GM23338 (cell line): ENCODE data around the gene ROBO1. TPM values are rescaled to one million over a fixed set of nuclear protein-coding genes. Genes with fewer than 3 reads are reported as not detected.

ENCODE experiments used
- ATAC-seq: fragments of 200-7000 bp; cut with Tn5 transposase; 3 replicates; pipeline ENCODE4 v1.9.1; 2020
- DNase-seq: peaks from one replicate; pipeline ENCODE4 v3.0.0-alpha.2; 2015; ENCODE audit warnings: low spot score
- H2AFZ ChIP-seq: fragments of 200-600 bp; sonication (generic); 2 replicates; pipeline ENCODE4 v1.8.0; 2016; ENCODE audit warnings: antibody characterized with exemption, mild to moderate bottlenecking, moderate library complexity
- H3F3A ChIP-seq: fragments of 200-600 bp; sonication (generic); replicated peaks from 2 replicates; pipeline ENCODE4 v1.8.0; 2017; ENCODE audit warnings: antibody characterized with exemption, mixed run types, low read depth
- H3K27ac ChIP-seq: fragments of 200-600 bp; sonication (generic); 2 replicates; pipeline ENCODE4 v1.6.1; 2016; ENCODE audit warnings: low read depth
- H3K27me3 ChIP-seq: fragments of 200-600 bp; sonication (generic); 2 replicates; pipeline ENCODE4 v1.8.0; 2016; ENCODE audit warnings: mild to moderate bottlenecking, mixed run types, moderate library complexity; ENCODE audit not compliant: insufficient read depth
- H3K36me3 ChIP-seq: fragments of 200-600 bp; sonication (generic); 2 replicates; pipeline ENCODE4 v1.8.0; 2016; ENCODE audit warnings: mild to moderate bottlenecking; ENCODE audit not compliant: insufficient read depth
- H3K4me1 ChIP-seq: fragments of 200-600 bp; sonication (generic); 2 replicates; pipeline ENCODE4 v1.8.0; 2016; ENCODE audit warnings: mild to moderate bottlenecking, moderate library complexity; ENCODE audit not compliant: insufficient read depth
- H3K4me2 ChIP-seq: fragments of 200-600 bp; sonication (generic); 2 replicates; pipeline ENCODE4 v1.7.1; 2017; ENCODE audit warnings: mixed run types
- H3K4me3 ChIP-seq: fragments of 200-600 bp; sonication (generic); 2 replicates; pipeline ENCODE4 v1.6.1; 2016; ENCODE audit warnings: mixed run types
- H3K79me2 ChIP-seq: fragments of 200-600 bp; sonication (generic); replicated peaks from 2 replicates; pipeline ENCODE4 v1.8.0; 2017; ENCODE audit warnings: mild to moderate bottlenecking; ENCODE audit not compliant: insufficient read depth
- H3K9me2 ChIP-seq: fragments of 200-600 bp; sonication (generic); 2 replicates; pipeline ENCODE4 v1.8.0; 2017; ENCODE audit not compliant: insufficient read depth
- H4K20me1 ChIP-seq: fragments of 200-600 bp; sonication (generic); replicated peaks from 2 replicates; pipeline ENCODE4 v1.8.0; 2017; ENCODE audit warnings: mild to moderate bottlenecking; ENCODE audit not compliant: insufficient read depth
- H3K27ac Mint-ChIP-seq: 2 replicates; pipeline ENCODE4 v1.8.0; 2020; ENCODE audit warnings: inconsistent platforms, mild to moderate bottlenecking, moderate library complexity, mixed read lengths
- H3K27me3 Mint-ChIP-seq: 3 replicates; pipeline ENCODE4 v1.8.0; 2022; ENCODE audit warnings: low read depth, mild to moderate bottlenecking, moderate library complexity, mixed read lengths, inconsistent platforms; ENCODE audit not compliant: insufficient read depth, poor library complexity
- H3K36me3 Mint-ChIP-seq: 3 replicates; pipeline ENCODE4 v1.8.0; 2021; ENCODE audit warnings: low read depth, mild to moderate bottlenecking, inconsistent platforms, moderate library complexity, mixed read lengths
- H3K4me1 Mint-ChIP-seq: 3 replicates; pipeline ENCODE4 v1.8.0; 2020; ENCODE audit warnings: mild to moderate bottlenecking, inconsistent platforms, mixed read lengths
- H3K4me3 Mint-ChIP-seq: 3 replicates; pipeline ENCODE4 v1.8.0; 2021; ENCODE audit warnings: moderate library complexity, mild to moderate bottlenecking, inconsistent platforms, mixed read lengths
- H3K9me3 Mint-ChIP-seq: 3 replicates; pipeline ENCODE4 v1.8.0; 2020; ENCODE audit warnings: moderate library complexity, mild to moderate bottlenecking, inconsistent platforms, mixed read lengths
- CREB1 ChIP-seq: fragments of 250-450 bp; sonication (Bioruptor Pico); IDR thresholded peaks from 2 replicates; pipeline ENCODE4 v1.5.0; 2020; ENCODE audit warnings: low read depth, mild to moderate bottlenecking, moderate library complexity
- EZH2 ChIP-seq: fragments of 200-600 bp; sonication (generic); IDR thresholded peaks from one replicate; pipeline ENCODE4 v1.8.0; 2017; ENCODE audit warnings: antibody characterized with exemption, mild to moderate bottlenecking, low read depth; ENCODE audit not compliant: unreplicated experiment
- POLR2AphosphoS5 ChIP-seq: IDR thresholded peaks from 2 replicates; pipeline ENCODE4 v1.6.1; 2016; ENCODE audit warnings: antibody characterized with exemption, low read depth
- ZNF114 ChIP-seq: fragments of 250-450 bp; sonication (Bioruptor Pico); IDR thresholded peaks from 2 replicates; pipeline ENCODE4 v1.5.0; 2020; ENCODE audit warnings: mild to moderate bottlenecking, moderate library complexity
- polyA plus RNA-seq: library from polyadenylated mRNA; unstranded; fragments of >200 nt; fragmentation: Nextera tagmentation; extraction: Ambion mirVana; gene quantifications from 2 replicates; pipeline ENCODE4 v1.2.1, GENCODE V29; 2016
- total RNA-seq: library from RNA; depleted of rRNA; stranded (reverse); fragments of >200 nt; shearing (Covaris generic); gene quantifications from 2 replicates; pipeline ENCODE4 v1.2.3, GENCODE V29; 2014
- TF ChIP-seq, protein P1 (sequence below): fragments of 250-450 bp; sonication (Bioruptor Pico); IDR thresholded peaks from 2 replicates; pipeline ENCODE4 v1.5.0; 2020; ENCODE audit warnings: mild to moderate bottlenecking, moderate library complexity
- TF ChIP-seq, protein P2 (sequence below), 2 experiments: fragments of 200-600 bp in 1 of 2; sonication (generic) in 1 of 2; conservative IDR thresholded peaks; 2 replicates each; pipeline versions ENCODE4 v1.5.1 to v1.6.1; 2016 to 2017; ENCODE audit warnings: antibody characterized with exemption in 2 of 2, low read depth in 2 of 2, mild to moderate bottlenecking in 2 of 2, moderate library complexity in 1 of 2

ROBO1 gene
- total and polyA plus RNA-seq, 2 experiments from 2014 or later: 19.2 to 78.3 TPM

DNA sequence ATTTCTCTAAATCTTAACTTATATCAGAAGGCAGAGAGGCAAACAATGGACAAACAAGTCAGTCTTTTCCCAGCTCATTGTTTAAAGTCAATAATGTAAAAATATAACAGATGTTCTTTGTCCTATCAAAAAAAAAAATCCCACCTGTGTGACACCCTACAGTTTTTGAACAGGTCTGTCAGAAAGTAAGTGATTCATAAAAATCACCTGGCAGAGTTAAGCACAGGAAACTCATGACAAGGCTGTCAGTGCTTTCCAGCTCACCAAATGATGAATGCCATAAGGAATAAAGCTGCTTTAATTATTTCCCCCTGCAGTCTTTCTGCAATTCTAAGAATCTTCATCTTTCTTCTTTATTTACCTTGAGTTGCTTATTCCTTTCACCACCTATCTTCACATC lies 30.3 kb downstream of the ROBO1 start (continued):
- TF ChIP-seq, protein P1, sequence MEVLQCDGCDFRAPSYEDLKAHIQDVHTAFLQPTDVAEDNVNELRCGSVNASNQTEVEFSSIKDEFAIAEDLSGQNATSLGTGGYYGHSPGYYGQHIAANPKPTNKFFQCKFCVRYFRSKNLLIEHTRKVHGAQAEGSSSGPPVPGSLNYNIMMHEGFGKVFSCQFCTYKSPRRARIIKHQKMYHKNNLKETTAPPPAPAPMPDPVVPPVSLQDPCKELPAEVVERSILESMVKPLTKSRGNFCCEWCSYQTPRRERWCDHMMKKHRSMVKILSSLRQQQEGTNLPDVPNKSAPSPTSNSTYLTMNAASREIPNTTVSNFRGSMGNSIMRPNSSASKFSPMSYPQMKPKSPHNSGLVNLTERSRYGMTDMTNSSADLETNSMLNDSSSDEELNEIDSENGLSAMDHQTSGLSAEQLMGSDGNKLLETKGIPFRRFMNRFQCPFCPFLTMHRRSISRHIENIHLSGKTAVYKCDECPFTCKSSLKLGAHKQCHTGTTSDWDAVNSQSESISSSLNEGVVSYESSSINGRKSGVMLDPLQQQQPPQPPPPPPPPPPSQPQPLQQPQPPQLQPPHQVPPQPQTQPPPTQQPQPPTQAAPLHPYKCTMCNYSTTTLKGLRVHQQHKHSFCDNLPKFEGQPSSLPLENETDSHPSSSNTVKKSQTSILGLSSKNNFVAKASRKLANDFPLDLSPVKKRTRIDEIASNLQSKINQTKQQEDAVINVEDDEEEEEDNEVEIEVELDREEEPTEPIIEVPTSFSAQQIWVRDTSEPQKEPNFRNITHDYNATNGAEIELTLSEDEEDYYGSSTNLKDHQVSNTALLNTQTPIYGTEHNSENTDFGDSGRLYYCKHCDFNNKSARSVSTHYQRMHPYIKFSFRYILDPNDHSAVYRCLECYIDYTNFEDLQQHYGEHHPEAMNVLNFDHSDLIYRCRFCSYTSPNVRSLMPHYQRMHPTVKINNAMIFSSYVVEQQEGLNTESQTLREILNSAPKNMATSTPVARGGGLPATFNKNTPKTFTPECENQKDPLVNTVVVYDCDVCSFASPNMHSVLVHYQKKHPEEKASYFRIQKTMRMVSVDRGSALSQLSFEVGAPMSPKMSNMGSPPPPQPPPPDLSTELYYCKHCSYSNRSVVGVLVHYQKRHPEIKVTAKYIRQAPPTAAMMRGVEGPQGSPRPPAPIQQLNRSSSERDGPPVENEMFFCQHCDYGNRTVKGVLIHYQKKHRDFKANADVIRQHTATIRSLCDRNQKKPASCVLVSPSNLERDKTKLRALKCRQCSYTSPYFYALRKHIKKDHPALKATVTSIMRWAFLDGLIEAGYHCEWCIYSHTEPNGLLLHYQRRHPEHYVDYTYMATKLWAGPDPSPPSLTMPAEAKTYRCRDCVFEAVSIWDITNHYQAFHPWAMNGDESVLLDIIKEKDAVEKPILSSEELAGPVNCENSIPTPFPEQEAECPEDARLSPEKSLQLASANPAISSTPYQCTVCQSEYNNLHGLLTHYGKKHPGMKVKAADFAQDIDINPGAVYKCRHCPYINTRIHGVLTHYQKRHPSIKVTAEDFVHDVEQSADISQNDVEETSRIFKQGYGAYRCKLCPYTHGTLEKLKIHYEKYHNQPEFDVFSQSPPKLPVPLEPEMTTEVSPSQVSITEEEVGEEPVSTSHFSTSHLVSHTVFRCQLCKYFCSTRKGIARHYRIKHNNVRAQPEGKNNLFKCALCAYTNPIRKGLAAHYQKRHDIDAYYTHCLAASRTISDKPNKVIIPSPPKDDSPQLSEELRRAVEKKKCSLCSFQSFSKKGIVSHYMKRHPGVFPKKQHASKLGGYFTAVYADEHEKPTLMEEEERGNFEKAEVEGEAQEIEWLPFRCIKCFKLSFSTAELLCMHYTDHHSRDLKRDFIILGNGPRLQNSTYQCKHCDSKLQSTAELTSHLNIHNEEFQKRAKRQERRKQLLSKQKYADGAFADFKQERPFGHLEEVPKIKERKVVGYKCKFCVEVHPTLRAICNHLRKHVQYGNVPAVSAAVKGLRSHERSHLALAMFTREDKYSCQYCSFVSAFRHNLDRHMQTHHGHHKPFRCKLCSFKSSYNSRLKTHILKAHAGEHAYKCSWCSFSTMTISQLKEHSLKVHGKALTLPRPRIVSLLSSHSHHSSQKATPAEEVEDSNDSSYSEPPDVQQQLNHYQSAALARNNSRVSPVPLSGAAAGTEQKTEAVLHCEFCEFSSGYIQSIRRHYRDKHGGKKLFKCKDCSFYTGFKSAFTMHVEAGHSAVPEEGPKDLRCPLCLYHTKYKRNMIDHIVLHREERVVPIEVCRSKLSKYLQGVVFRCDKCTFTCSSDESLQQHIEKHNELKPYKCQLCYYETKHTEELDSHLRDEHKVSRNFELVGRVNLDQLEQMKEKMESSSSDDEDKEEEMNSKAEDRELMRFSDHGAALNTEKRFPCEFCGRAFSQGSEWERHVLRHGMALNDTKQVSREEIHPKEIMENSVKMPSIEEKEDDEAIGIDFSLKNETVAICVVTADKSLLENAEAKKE (CRISPR knock-in tag): no peak
- no peak for TF ChIP-seq POLR2AphosphoS5
- no peak for TF ChIP-seq ZNF114 (CRISPR knock-in tag)

DNA sequence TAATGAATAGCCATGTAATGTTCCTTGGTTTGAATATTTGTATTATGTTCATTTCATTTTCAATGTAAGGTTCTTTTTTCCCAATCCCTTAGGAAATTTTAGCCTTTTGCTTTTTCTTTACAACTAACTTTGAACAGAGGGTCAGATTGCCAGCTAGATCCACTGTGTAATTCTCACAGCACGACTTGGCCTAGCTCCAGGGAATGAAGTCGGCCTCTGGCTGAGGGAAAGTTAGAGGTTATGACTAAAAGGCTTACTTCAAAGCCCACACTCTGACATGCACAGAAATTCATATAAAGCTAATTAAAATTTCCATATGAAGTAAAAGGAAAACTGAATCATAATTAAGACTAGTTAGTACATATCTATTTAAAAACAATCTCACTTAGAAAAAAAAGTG lies 38.7 kb downstream of the ROBO1 start:
- Mint-ChIP-seq H3K9me3 (no peaks in the 10 kb centered on the region), H3K4me1 (peaks cover 4% of the 10 kb centered on the region; the same call in 1 of the 3 replicates), H3K27ac (no peak overlapping the region), H3K36me3 (no peaks in the 10 kb centered on the region), H3K27me3 (peaks cover 1% of the 10 kb centered on the region), H3K4me3 (no peak overlapping the region)
- H3K27ac ChIP-seq: no peak overlapping the region
- no peak for TF ChIP-seq CREB1
- no peak for TF ChIP-seq EZH2
- no peak for TF ChIP-seq ZNF114 (CRISPR knock-in tag)
- TF ChIP-seq, protein P2, sequence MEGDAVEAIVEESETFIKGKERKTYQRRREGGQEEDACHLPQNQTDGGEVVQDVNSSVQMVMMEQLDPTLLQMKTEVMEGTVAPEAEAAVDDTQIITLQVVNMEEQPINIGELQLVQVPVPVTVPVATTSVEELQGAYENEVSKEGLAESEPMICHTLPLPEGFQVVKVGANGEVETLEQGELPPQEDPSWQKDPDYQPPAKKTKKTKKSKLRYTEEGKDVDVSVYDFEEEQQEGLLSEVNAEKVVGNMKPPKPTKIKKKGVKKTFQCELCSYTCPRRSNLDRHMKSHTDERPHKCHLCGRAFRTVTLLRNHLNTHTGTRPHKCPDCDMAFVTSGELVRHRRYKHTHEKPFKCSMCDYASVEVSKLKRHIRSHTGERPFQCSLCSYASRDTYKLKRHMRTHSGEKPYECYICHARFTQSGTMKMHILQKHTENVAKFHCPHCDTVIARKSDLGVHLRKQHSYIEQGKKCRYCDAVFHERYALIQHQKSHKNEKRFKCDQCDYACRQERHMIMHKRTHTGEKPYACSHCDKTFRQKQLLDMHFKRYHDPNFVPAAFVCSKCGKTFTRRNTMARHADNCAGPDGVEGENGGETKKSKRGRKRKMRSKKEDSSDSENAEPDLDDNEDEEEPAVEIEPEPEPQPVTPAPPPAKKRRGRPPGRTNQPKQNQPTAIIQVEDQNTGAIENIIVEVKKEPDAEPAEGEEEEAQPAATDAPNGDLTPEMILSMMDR (conservative IDR thresholded peaks at IDR 0.05; ENCODE audit: low read depth in 2 of 2): no peak
- H4K20me1 ChIP-seq: no peaks in the 10 kb centered on the region
- H3K27me3 ChIP-seq: no peaks in the 10 kb centered on the region
- no peaks in the 10 kb centered on the region for H3K79me2 ChIP-seq
- no peaks in the 10 kb centered on the region for H3K9me2 ChIP-seq
- no peak overlapping the region for H2AFZ ChIP-seq
- H3K4me3 ChIP-seq: no peak overlapping the region
- no peaks in the 10 kb centered on the region for H3K4me1 ChIP-seq
- no peaks in the 10 kb centered on the region for H3K36me3 ChIP-seq
- H3K4me2 ChIP-seq: no peak overlapping the region
- H3F3A ChIP-seq: no peaks in the 10 kb centered on the region
- DNase-seq (no peak), ATAC-seq (no peak)
